ENCODE data around the gene ZNF33A. TPM values are rescaled to one million over a fixed set of nuclear protein-coding genes. Genes with fewer than 3 reads are reported as not detected.

ZNF33A gene
- total and polyA plus RNA-seq, 2 experiments from 2014 or later, result 21.2 to 23.8 TPM

GRCh38 chr10:38032886-38033285 lies 22.4 kb downstream of the ZNF33A start:
- peak in 1 of 2 donors; percentile 54 for DNase-seq (ENCODE audit: low read depth in 1 of 2, low spot score in 1 of 2)
- H3K36me3 ChIP-seq, result peaks cover 38% of the 10 kb centered on the region
- H3K4me1 ChIP-seq (ENCODE audit: low read depth), result no peaks in the 10 kb centered on the region
- H3K27ac ChIP-seq, result no peak overlapping the region
- no peaks in the 10 kb centered on the region for H3K27me3 ChIP-seq
- H3K9me3 ChIP-seq (ENCODE audit: low read depth), result no peaks in the 10 kb centered on the region
- no peak for TF ChIP-seq CTCF (IDR thresholded peaks at IDR 0.05; ENCODE audit: low read depth, low read length)
- H3K4me3 ChIP-seq, result no peak overlapping the region

- no peak for TF ChIP-seq CTCF (IDR thresholded peaks at IDR 0.05; ENCODE audit: low read depth, low read length)
- no peaks in the 10 kb centered on the region for H3K9me3 ChIP-seq (ENCODE audit: low read depth)
- peaks cover 31% of the 10 kb centered on the region for H3K36me3 ChIP-seq
Measured at GRCh38 chr10:38038107-38038931, 27.8 kb downstream of the ZNF33A start.

GRCh38 chr10:38038932-38039245 lies 28.4 kb downstream of the ZNF33A start:
- H3K36me3 ChIP-seq, result peaks cover 29% of the 10 kb centered on the region
- no peak overlapping the region for H3K4me3 ChIP-seq
- no peak overlapping the region for H3K27ac ChIP-seq
- TF ChIP-seq CTCF (IDR thresholded peaks at IDR 0.05; ENCODE audit: low read depth, low read length), result no peak
- no peak for DNase-seq (ENCODE audit: low read depth in 1 of 2, low spot score in 1 of 2)
- no peaks in the 10 kb centered on the region for H3K4me1 ChIP-seq (ENCODE audit: low read depth)
- H3K9me3 ChIP-seq (ENCODE audit: low read depth), result no peaks in the 10 kb centered on the region
- no peaks in the 10 kb centered on the region for H3K27me3 ChIP-seq

More at GRCh38 chr10:38038107-38038931, 27.8 kb downstream of the ZNF33A start:
- no peak for DNase-seq (ENCODE audit: low read depth in 1 of 2, low spot score in 1 of 2)
- no peaks in the 10 kb centered on the region for H3K27me3 ChIP-seq
- H3K27ac ChIP-seq, result no peak overlapping the region
- H3K4me1 ChIP-seq (ENCODE audit: low read depth), result no peaks in the 10 kb centered on the region
- no peak overlapping the region for H3K4me3 ChIP-seq

- Histone ChIP-seq H3K27ac (no peak overlapping the region), H3K4me3 (no peak overlapping the region), H3K4me1 (ENCODE audit: low read depth) (no peaks in the 10 kb centered on the region), H3K36me3 (peaks cover 8% of the 10 kb centered on the region), H3K9me3 (ENCODE audit: low read depth) (no peaks in the 10 kb centered on the region), H3K27me3 (no peaks in the 10 kb centered on the region)
- DNase-seq (ENCODE audit: low read depth in 1 of 2, low spot score in 1 of 2), result no peak
- TF ChIP-seq CTCF (IDR thresholded peaks at IDR 0.05; ENCODE audit: low read depth, low read length), result no peak
Measured at GRCh38 chr10:38043516-38043915, 33.0 kb downstream of the ZNF33A start.

GRCh38 chr10:38045129-38045528 lies 34.7 kb downstream of the ZNF33A start:
- no peaks in the 10 kb centered on the region for H3K9me3 ChIP-seq (ENCODE audit: low read depth)
- TF ChIP-seq CTCF (IDR thresholded peaks at IDR 0.05; ENCODE audit: low read depth, low read length), result no peak

More at GRCh38 chr10:38045129-38045528, 34.7 kb downstream of the ZNF33A start:
- DNase-seq (ENCODE audit: low read depth in 1 of 2, low spot score in 1 of 2), result no peak
- Histone ChIP-seq H3K27me3 (no peaks in the 10 kb centered on the region), H3K36me3 (peaks cover 14% of the 10 kb centered on the region), H3K4me1 (ENCODE audit: low read depth) (no peaks in the 10 kb centered on the region), H3K4me3 (no peak overlapping the region), H3K27ac (no peak overlapping the region)

Measured in cardiac muscle cell (in vitro differentiated cells and primary cell).